ENCODE results near the gene DUSP1. TPM values are rescaled to one million over a fixed set of nuclear protein-coding genes. Genes with fewer than 3 reads are reported as not detected.
A peak's percentile ranks its signal among the peaks of the same experiment; 100 is the strongest.
"Not testable (repeated sequence)": the region's sequence is repeated elsewhere in the genome, so short reads cannot be mapped to it uniquely, and the experiment has no call there.

DUSP1 gene
- total RNA-seq, 1 experiment from 2014 or later = 594 TPM

DNA sequence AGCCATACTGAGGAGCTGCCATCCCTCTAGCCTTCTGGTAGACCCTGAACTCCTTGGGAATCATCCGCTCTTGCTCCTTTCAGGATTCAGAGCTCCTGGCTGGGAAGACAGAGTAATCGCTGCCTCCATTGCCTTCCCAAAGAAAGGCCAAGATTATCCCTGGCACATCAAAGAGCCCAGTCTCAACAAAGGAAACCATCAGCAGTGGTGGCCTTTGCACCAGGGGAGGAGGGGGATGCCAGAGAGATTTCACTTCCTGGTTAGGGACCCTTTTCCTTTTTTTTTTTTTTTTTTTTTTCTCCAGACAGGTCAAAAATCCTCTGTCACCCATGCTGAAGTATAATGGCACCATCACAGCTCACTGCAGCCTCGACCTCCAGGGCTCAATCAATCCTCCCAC, 47.1 kb upstream of the DUSP1 start:
- ChIA-PET POLR2A (interaction anchor here (0.9 to 38.7 kb wide), 9 partner anchors 11 to 166 kb away, joined by 3 to 1263 read pairs (median 9); partner anchors contain the start of genes ATP6V0E1 and DUSP1), CTCF (interaction anchor here (0.5 to 1.2 kb wide), 9 partner anchors 13 to 109 kb away, joined by 3 to 5 read pairs (median 3); no protein-coding TSS in a partner anchor)
- no peak for DNase-seq (ENCODE audit: unreplicated experiment)
- H3K27ac Mint-ChIP-seq (ENCODE audit: low read depth, unreplicated experiment) = no peak overlapping the region
- H3K9me3 Mint-ChIP-seq (ENCODE audit: unreplicated experiment) = no peaks in the 10 kb centered on the region
- H3K4me3 Mint-ChIP-seq (ENCODE audit: unreplicated experiment) = no peak overlapping the region
- TF ChIP-seq, protein P1, sequence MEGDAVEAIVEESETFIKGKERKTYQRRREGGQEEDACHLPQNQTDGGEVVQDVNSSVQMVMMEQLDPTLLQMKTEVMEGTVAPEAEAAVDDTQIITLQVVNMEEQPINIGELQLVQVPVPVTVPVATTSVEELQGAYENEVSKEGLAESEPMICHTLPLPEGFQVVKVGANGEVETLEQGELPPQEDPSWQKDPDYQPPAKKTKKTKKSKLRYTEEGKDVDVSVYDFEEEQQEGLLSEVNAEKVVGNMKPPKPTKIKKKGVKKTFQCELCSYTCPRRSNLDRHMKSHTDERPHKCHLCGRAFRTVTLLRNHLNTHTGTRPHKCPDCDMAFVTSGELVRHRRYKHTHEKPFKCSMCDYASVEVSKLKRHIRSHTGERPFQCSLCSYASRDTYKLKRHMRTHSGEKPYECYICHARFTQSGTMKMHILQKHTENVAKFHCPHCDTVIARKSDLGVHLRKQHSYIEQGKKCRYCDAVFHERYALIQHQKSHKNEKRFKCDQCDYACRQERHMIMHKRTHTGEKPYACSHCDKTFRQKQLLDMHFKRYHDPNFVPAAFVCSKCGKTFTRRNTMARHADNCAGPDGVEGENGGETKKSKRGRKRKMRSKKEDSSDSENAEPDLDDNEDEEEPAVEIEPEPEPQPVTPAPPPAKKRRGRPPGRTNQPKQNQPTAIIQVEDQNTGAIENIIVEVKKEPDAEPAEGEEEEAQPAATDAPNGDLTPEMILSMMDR (IDR thresholded peaks at IDR 0.05; ENCODE audit: unreplicated experiment) = no peak
- peaks cover 31% of the 10 kb centered on the region for H3K4me1 Mint-ChIP-seq (ENCODE audit: insufficient read depth, unreplicated experiment)
- H3K36me3 Mint-ChIP-seq (ENCODE audit: insufficient read depth, unreplicated experiment) = no peaks in the 10 kb centered on the region
- no peaks in the 10 kb centered on the region for H3K27me3 Mint-ChIP-seq (ENCODE audit: insufficient read depth, unreplicated experiment)
- BruUV-seq (replicated peaks) = no TSS peak
- intact Hi-C loops (cut with micrococcal nuclease) = no loop called here

DNA sequence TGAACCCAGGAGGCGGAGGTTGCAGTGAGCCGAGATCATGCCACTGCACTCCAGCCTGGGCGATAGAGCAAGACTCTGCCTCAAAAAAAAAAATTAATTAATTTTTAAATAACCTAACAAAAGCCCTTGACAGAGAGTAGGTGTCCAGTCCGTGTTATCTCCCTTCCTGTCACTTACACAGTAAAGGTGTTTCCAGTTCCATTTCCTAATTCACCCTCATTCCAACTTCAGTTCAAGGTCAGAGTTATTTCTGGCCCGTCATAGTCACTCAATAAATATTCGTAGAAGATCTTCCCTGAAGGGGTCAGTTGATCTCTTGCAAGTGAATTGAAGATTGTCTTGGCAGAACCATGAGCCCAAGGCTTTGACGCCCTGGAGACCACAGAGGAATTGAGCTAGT, 46.7 kb upstream of the DUSP1 start:
- peaks cover 31% of the 10 kb centered on the region for H3K4me1 Mint-ChIP-seq (ENCODE audit: insufficient read depth, unreplicated experiment)
- no peaks in the 10 kb centered on the region for H3K9me3 Mint-ChIP-seq (ENCODE audit: unreplicated experiment)
- POLR2A ChIA-PET = interaction anchor here (0.6 to 38.7 kb wide), 16 partner anchors 10 to 166 kb away, joined by 3 to 1263 read pairs (median 7); partner anchors contain the start of genes ATP6V0E1 and DUSP1
- H3K4me3 Mint-ChIP-seq (ENCODE audit: unreplicated experiment) = no peak overlapping the region
- no peak for DNase-seq (ENCODE audit: unreplicated experiment)
- no peaks in the 10 kb centered on the region for H3K27me3 Mint-ChIP-seq (ENCODE audit: insufficient read depth, unreplicated experiment)
- peak overlapping the region; percentile 20 for H3K27ac Mint-ChIP-seq (ENCODE audit: low read depth, unreplicated experiment)
- intact Hi-C loops (cut with micrococcal nuclease) = no loop called here
- no peaks in the 10 kb centered on the region for H3K36me3 Mint-ChIP-seq (ENCODE audit: insufficient read depth, unreplicated experiment)
- BruUV-seq (replicated peaks) = no TSS peak
- CTCF ChIA-PET = interaction anchor here (0.7 to 1.0 kb wide), 7 partner anchors 14 to 109 kb away, joined by 3 to 5 read pairs (median 4); no protein-coding TSS in a partner anchor
- TF ChIP-seq, protein P1 (IDR thresholded peaks at IDR 0.05; ENCODE audit: unreplicated experiment) = no peak

DNA sequence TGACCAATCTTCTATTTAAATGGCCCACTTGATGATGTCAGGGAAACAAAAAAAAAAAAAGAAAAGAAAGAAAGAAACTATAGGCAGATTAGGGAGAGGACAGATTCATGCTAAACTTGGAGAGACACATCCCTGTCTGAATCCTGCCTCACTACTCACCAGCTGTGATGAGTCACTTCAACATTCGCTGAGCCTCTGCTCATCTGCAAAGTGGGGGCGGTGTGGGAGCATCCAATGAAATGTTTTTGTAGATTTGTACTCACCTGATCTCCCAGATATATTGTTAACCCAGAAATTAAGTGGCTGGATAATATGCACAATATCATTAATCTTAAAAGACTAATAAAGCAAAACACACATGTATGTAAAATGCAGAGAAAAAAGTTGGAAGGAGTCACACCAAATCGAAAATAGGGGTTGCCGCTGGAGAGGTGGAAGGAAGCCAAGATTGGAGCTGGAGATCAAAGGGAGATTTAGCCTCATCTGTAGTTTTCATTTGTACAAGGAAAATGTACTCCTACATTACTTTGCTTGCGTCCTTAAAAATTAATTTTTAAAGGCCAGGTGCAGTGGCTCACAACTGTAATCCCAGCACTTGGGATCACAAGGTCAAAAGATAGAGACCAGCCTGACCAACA, 46.0 kb upstream of the DUSP1 start:
- no TSS peak for BruUV-seq (replicated peaks)
- DNase-seq (ENCODE audit: unreplicated experiment) = peak; percentile 91
- Mint-ChIP-seq H3K4me3 (ENCODE audit: unreplicated experiment) (peak overlapping the region; percentile 38), H3K27ac (ENCODE audit: low read depth, unreplicated experiment) (peak overlapping the region; percentile 20), H3K9me3 (ENCODE audit: unreplicated experiment) (no peaks in the 10 kb centered on the region), H3K36me3 (ENCODE audit: insufficient read depth, unreplicated experiment) (no peaks in the 10 kb centered on the region), H3K27me3 (ENCODE audit: insufficient read depth, unreplicated experiment) (no peaks in the 10 kb centered on the region), H3K4me1 (ENCODE audit: insufficient read depth, unreplicated experiment) (peaks cover 31% of the 10 kb centered on the region)
- POLR2A ChIA-PET = interaction anchor here (0.5 to 38.7 kb wide), 18 partner anchors 10 to 534 kb away, joined by 3 to 1263 read pairs (median 6); partner anchors contain the start of genes ATP6V0E1 and DUSP1
- CTCF ChIA-PET = interaction anchor here (0.7 to 1.0 kb wide), 4 partner anchors 14 to 323 kb away, joined by 3 to 5 read pairs (median 4); no protein-coding TSS in a partner anchor
- TF ChIP-seq, protein P1 (IDR thresholded peaks at IDR 0.05; ENCODE audit: unreplicated experiment) = no peak
- intact Hi-C loops (cut with micrococcal nuclease) = no loop called here

DNA sequence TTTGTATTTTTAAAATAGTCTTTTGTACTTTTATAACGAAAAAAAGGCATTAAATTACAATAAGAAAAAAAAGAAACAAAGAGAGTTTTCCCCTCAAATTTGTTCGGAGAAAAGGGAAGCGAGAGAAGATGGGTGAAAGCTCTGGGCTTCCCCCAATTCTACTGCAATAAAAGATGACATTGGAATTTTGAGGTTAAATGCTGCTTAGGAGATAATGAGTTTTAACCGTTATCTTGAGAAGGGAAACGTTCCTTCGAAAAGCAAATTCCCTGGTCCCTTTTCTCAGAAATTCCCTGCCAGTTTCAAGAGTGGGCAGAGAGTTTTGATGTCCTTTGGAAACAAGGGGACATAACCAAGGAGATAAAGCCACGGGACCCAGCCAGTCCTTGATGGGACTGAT, 44.6 kb upstream of the DUSP1 start:
- POLR2A ChIA-PET = interaction anchor here (1.0 to 38.7 kb wide), 6 partner anchors 8 to 89 kb away, joined by 3 to 1263 read pairs (median 8); partner anchors contain the start of gene DUSP1

DNA sequence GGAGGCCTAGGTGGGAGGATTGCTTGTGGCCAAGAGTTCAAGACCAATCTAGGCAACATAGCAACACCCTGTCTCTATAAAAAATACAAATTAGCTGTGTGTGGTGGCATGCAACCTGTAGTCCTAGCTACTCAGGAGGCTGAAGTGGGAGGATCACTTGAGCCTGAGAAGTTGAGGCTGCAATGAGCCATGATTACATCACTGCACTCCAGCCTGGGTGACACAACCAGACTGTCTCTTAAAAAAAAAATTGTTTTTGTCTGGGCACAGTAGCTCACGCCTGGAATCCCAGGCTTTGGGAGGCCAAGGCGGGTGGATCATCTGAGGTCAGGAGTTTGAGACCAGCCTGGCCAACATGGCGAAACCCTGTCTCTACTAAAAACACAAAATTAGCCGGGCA, 40.0 kb upstream of the DUSP1 start:
- H3K4me3 Mint-ChIP-seq (ENCODE audit: unreplicated experiment); H3K36me3 Mint-ChIP-seq (ENCODE audit: insufficient read depth, unreplicated experiment); H3K9me3 Mint-ChIP-seq (ENCODE audit: unreplicated experiment); H3K27ac Mint-ChIP-seq (ENCODE audit: low read depth, unreplicated experiment); intact Hi-C loops (cut with micrococcal nuclease); H3K27me3 Mint-ChIP-seq (ENCODE audit: insufficient read depth, unreplicated experiment); DNase-seq (ENCODE audit: unreplicated experiment); BruUV-seq (replicated peaks): not testable (repeated sequence)
- POLR2A ChIA-PET = interaction anchor here (1.8 to 38.7 kb wide), 2 partner anchors 10 to 36 kb away, joined by 8 to 1263 read pairs; partner anchors contain the start of gene DUSP1
- peaks cover 18% of the 10 kb centered on the region for H3K4me1 Mint-ChIP-seq (ENCODE audit: insufficient read depth, unreplicated experiment)
- CTCF ChIA-PET = interaction anchor here (0.7 to 1.2 kb wide), 2 partner anchors 13 to 64 kb away, joined by 3 to 4 read pairs; no protein-coding TSS in a partner anchor

More for the DNA sequence above, 44.6 kb upstream of the DUSP1 start:
- Mint-ChIP-seq H3K4me1 (ENCODE audit: insufficient read depth, unreplicated experiment) (peaks cover 28% of the 10 kb centered on the region), H3K27me3 (ENCODE audit: insufficient read depth, unreplicated experiment) (no peaks in the 10 kb centered on the region), H3K36me3 (ENCODE audit: insufficient read depth, unreplicated experiment) (no peaks in the 10 kb centered on the region), H3K4me3 (ENCODE audit: unreplicated experiment) (no peak overlapping the region), H3K9me3 (ENCODE audit: unreplicated experiment) (no peaks in the 10 kb centered on the region), H3K27ac (ENCODE audit: low read depth, unreplicated experiment) (peak overlapping the region; percentile 20)
- TF ChIP-seq, protein P1 (IDR thresholded peaks at IDR 0.05; ENCODE audit: unreplicated experiment) = no peak
- CTCF ChIA-PET = interaction anchor here (0.6 to 1.2 kb wide), 4 partner anchors 13 to 54 kb away, joined by 3 to 4 read pairs (median 3); partner anchors contain the start of gene ERGIC1
- DNase-seq (ENCODE audit: unreplicated experiment) = no peak
- no TSS peak for BruUV-seq (replicated peaks)
- intact Hi-C loops (cut with micrococcal nuclease) = no loop called here

Data from MCF 10A (cell line).